Ovary (tissue), 9 donors: ENCODE data around the gene CDO1. TPM values are rescaled to one million over a fixed set of nuclear protein-coding genes. Genes with fewer than 3 reads are reported as not detected.
A peak's percentile ranks its signal among the peaks of the same experiment; 100 is the strongest.

Source experiments
- DNase-seq, 5 donors: peaks; one replicate each; pipeline ENCODE4 v3.0.0-alpha.2; 2019 to 2020
- H3K27ac ChIP-seq, 2 donors: fragments of 200-600 bp; one replicate each; pipeline versions ENCODE4 v1.5.1 to v1.8.0; 2019 to 2022
- H3K27me3 ChIP-seq: fragments of 200-600 bp; one replicate; pipeline ENCODE4 v1.8.0; 2022
- H3K36me3 ChIP-seq: fragments of 200-600 bp; sonication (generic); one replicate; pipeline ENCODE4 v1.5.1; 2019
- H3K4me1 ChIP-seq: one replicate; pipeline ENCODE4 v1.8.1; 2013; ENCODE audit warnings: mild to moderate bottlenecking, moderate library complexity; ENCODE audit not compliant: insufficient read depth
- H3K4me3 ChIP-seq: fragments of 200-600 bp; sonication (generic); one replicate; pipeline ENCODE4 v1.5.1; 2017
- H3K9me3 ChIP-seq, 2 donors: fragments of 200-600 bp in 1 of 2; sonication (generic) in 1 of 2; one replicate each; pipeline versions ENCODE4 v1.5.1 to v1.8.1; 2013 to 2019; ENCODE audit warnings: mild to moderate bottlenecking in 1 of 2, moderate library complexity in 1 of 2
- EP300 ChIP-seq: sonication (generic); formaldehyde crosslinking; IDR thresholded peaks from one replicate; pipeline ENCODE4 v1.6.1; 2017; ENCODE audit warnings: antibody characterized with exemption
- POLR2A ChIP-seq: fragments of 450-650 bp; IDR thresholded peaks from one replicate; pipeline ENCODE4 v1.6.1; 2017; ENCODE audit warnings: antibody characterized with exemption, mild to moderate bottlenecking, moderate library complexity
- WGBS, 3 donors: extraction: QIAGEN DNeasy Blood & Tissue Kit in 1 of 3; methylation state at CpG; one replicate each; pipeline versions ENCODE4 v1.1.5 to v1.1.7; 2013 to 2017; 5-methylcytosine and 5-hydroxymethylcytosine counted together
- intact Hi-C, 4 donors: fragments of 100-400 bp; cut with DNase I; formaldehyde crosslinking; loops; one replicate each; pipeline versions ENCODE4 v1.11.0 to v1.15.1; 2022 to 2023
- polyA plus RNA-seq, 2 donors: library from polyadenylated mRNA; stranded (reverse); fragments of 200-250 nt in 1 of 2; fragments of 350-450 nt in 1 of 2; fragmentation: Illumina TruSeq in 1 of 2; extraction: RNeasy Lipid Tissue Mini Kit (QIAGEN cat#74804) in 1 of 2; gene quantifications; one replicate each; pipeline ENCODE4 v1.2.3, GENCODE V29; 2013 to 2014
- total RNA-seq, 7 donors: library from RNA; depleted of rRNA in 2 of 7; stranded (reverse); fragments of >200 nt in 2 of 7; fragmentation: NEBNext Ultra II Directional in 3 of 7; extraction: Animal tissue kit (Norgen Biotek cat#: 25700) in 3 of 7; gene quantifications; one replicate each; pipeline versions ENCODE4 v1.1.0 to v1.2.4, GENCODE V29; 2016 to 2023
- TF ChIP-seq, protein P1 (sequence below), 3 donors: fragments of 450-650 bp in 2 of 3; fragments of 200-600 bp in 1 of 3; IDR thresholded peaks; one replicate each; pipeline versions ENCODE4 v1.5.1 to v1.8.0; 2016 to 2022; ENCODE audit warnings: antibody characterized with exemption in 3 of 3, mild to moderate bottlenecking in 1 of 3
- donor health status: DM: no; HTN: no; CAD: no; lungs with moderate emphysema.
- donor health status: DM: no; HTN: no; CAD: no.
- donor health status: Bipolar disorder and iron deficiency.
- donor health status: DM: yes; HTN: yes; CAD: no.
- donor health status: DM: no; HTN: no; CAD: no.
- donor health status: DM: yes; HTN: yes; CAD: no.

The CDO1 gene
- total and polyA plus RNA-seq, 9 donors: 9.2 to 36.7 (median 16.6) TPM

DNA sequence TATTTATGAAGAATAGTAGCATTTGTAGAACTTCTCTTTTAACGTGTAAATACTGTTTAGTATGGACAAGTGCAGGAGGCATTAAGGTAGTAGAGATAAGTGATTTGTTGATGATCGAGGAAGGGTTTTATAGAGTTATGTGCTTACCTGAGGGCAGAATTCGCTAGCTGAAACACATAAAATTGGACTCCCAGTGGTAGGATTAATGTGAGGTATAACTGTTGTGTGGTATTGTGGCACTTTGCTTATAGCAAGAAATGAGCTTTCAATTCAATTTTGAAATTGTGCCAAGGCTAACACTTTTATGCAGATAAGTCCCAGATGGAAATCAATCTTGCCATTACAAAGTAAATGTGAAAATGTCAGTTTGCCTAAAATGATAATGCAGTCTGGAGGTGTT lies 26.5 kb upstream of the CDO1 start:
- H3K4me1 ChIP-seq: peaks cover 15% of the 10 kb centered on the region
- H3K36me3 ChIP-seq: no peaks in the 10 kb centered on the region
- 18 to 23% (median 20%) methylated on average over 3 of the region's 3 CpGs for WGBS, 3 donors
- H3K4me3 ChIP-seq: peak overlapping the region; percentile 98
- intact Hi-C loops: loop anchor here in 1 of 4 donors (5.0 kb wide), 1 partner anchor 211 kb away; no protein-coding TSS in a partner anchor
- H3K9me3 ChIP-seq: no peaks in the 10 kb centered on the region
- DNase-seq: no peak
- no peak for TF ChIP-seq POLR2A
- TF ChIP-seq EP300: no peak
- TF ChIP-seq, protein P1, sequence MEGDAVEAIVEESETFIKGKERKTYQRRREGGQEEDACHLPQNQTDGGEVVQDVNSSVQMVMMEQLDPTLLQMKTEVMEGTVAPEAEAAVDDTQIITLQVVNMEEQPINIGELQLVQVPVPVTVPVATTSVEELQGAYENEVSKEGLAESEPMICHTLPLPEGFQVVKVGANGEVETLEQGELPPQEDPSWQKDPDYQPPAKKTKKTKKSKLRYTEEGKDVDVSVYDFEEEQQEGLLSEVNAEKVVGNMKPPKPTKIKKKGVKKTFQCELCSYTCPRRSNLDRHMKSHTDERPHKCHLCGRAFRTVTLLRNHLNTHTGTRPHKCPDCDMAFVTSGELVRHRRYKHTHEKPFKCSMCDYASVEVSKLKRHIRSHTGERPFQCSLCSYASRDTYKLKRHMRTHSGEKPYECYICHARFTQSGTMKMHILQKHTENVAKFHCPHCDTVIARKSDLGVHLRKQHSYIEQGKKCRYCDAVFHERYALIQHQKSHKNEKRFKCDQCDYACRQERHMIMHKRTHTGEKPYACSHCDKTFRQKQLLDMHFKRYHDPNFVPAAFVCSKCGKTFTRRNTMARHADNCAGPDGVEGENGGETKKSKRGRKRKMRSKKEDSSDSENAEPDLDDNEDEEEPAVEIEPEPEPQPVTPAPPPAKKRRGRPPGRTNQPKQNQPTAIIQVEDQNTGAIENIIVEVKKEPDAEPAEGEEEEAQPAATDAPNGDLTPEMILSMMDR (IDR thresholded peaks at IDR 0.05): no peak
- no peaks in the 10 kb centered on the region for H3K27me3 ChIP-seq
- no peak overlapping the region for H3K27ac ChIP-seq

DNA sequence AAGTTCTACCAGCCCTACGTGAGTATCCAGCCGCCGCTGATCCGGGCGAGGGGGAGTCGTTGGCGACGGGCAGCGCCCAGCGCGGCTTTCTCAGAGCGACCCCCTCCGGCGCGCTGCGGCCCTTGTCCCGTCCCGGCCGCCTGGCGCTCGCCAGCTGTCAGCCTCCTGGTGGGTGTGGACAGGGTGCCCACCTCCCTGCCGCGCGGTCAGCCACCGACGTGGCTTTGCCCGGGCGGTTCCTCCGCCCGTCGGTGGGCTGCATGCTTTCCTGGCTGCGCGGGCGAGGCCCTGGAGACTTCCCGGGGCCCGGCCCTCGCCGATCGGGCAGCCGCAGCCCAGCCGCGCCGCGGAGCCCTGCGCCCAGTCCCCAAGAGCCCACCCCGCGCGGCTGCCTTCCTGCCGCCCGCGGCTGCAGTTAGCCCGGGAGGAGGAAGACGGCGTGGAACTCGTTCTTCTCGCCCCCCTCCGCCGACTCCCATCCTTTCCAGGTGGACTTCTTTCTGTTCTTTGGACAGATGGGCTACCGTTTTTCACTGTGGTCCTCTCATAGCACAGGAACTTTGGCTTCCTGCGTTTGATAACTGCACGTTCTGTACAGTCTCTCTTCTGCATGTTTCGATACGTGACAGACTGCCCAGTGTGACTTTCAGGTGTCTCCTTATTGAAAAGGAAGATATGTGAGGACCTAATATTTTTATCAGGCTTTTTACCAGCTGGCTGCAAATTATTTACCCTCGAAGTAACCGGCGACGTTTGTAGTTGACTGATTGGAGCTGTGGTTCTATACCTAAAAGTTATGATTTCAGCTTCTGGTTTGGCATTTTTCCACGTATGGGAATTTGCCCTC lies 25.9 kb upstream of the CDO1 start:
- 0 to 2% (median 0%) methylated on average over 57 to 68 of the region's 68 CpGs for WGBS, 3 donors
- peak overlapping the region; percentile 87 to 89 for H3K27ac ChIP-seq
- no peaks in the 10 kb centered on the region for H3K9me3 ChIP-seq
- H3K27me3 ChIP-seq: no peaks in the 10 kb centered on the region
- intact Hi-C loops: loop anchor here in 1 of 4 donors (5.0 kb wide), 1 partner anchor 210 kb away; no protein-coding TSS in a partner anchor
- H3K4me1 ChIP-seq: peaks cover 15% of the 10 kb centered on the region
- no peak for TF ChIP-seq POLR2A
- TF ChIP-seq, protein P1 (IDR thresholded peaks at IDR 0.05): peak in 1 of 3 donors; percentile 28
- H3K4me3 ChIP-seq: peak overlapping the region; percentile 98
- no peak for DNase-seq
- H3K36me3 ChIP-seq: no peaks in the 10 kb centered on the region

DNA sequence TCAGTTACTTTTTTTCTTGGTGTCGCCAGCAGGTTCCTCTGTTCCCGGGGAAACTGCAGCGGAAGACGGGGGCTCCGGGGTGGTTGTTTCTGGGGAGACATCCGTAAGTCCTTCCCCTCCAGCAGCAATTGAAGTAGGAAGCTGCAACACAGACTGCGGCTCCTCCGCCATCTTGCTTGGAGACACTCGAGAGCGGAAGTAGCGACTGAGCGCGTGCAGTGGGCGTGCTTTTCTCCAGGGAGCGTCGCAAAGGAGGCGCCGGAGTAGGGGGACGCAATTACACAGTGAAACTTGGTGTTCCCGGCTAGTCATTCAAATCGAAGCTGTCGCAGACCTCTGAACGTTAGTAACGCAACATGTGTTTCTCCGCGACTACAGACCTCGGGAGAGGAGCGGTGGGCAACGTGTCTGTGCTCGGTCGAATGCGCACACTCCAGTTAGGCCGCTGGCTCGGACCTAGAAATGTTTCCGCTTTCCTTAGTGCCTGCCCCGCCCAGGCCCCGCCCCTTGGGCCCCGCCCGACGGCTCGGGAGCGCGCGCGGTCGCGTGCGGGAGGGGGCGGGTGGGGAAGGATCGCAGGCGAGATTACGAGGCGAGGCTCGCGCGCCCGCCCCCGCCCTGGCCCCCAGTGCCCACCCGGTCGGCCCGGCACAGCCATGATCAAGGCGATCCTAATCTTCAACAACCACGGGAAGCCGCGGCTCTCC lies 25.1 kb upstream of the CDO1 start, which contains the start of the genes AP3S1 and ATG12:
AP3S1 (plus strand) TSS at position 554 of the 707 bp plus-strand sequence; CDS start at position 657, 103 bp downstream.
ATG12 (minus strand) TSS at position 184 of the 707 bp plus-strand sequence; CDS start at position 171, 13 bp downstream.
- H3K27me3 ChIP-seq: no peaks in the 10 kb centered on the region
- peak within 1 kb of the TSS; percentile 98 for H3K4me3 ChIP-seq
- H3K36me3 ChIP-seq: no peaks in the 10 kb centered on the region
- 8 to 16% (median 13%) methylated on average over 58 to 65 of the region's 65 CpGs for WGBS, 3 donors
- H3K4me1 ChIP-seq: peaks cover 15% of the 10 kb centered on the region
- intact Hi-C loops: loop anchor here in 1 of 4 donors (5.0 kb wide), 1 partner anchor 209 kb away; no protein-coding TSS in a partner anchor
- TF ChIP-seq, protein P1 (IDR thresholded peaks at IDR 0.05): no peak
- TF ChIP-seq POLR2A (peak; percentile 52), EP300 (peak; percentile 33)
- peak within 1 kb of the TSS; percentile 87 to 89 for H3K27ac ChIP-seq
- H3K9me3 ChIP-seq: no peaks in the 10 kb centered on the region
- DNase-seq: peak; percentile 87 to 93 (median 89)

- no peaks in the 10 kb centered on the region for H3K27me3 ChIP-seq
- TF ChIP-seq EP300 (no peak), POLR2A (no peak)
- TF ChIP-seq, protein P1 (IDR thresholded peaks at IDR 0.05): no peak
- 0 to 2% (median 1%) methylated on average over 5 of the region's 5 CpGs for WGBS, 3 donors
- peak overlapping the region; percentile 98 for H3K4me3 ChIP-seq
- peak overlapping the region in 1 of 2 donors; percentile 87 for H3K27ac ChIP-seq
- intact Hi-C loops: loop anchor here in 1 of 4 donors (5.0 kb wide), 1 partner anchor 209 kb away; no protein-coding TSS in a partner anchor
- no peaks in the 10 kb centered on the region for H3K36me3 ChIP-seq
- no peak for DNase-seq
- peaks cover 15% of the 10 kb centered on the region for H3K4me1 ChIP-seq
- H3K9me3 ChIP-seq: no peaks in the 10 kb centered on the region
Observed at GRCh38 chr5:115840873-115841272, 24.4 kb upstream of the CDO1 start.
